ENCODE results near the gene AMHR2. TPM values are rescaled to one million over a fixed set of nuclear protein-coding genes. Genes with fewer than 3 reads are reported as not detected.
"Not testable (repeated sequence)": the region's sequence is repeated elsewhere in the genome, so short reads cannot be mapped to it uniquely, and the experiment has no call there.

AMHR2 gene
- polyA plus RNA-seq, 1 donor (not counting 4 experiments of a cell fraction or from before 2014, with no cell fraction given), result 0.04 TPM

DNA sequence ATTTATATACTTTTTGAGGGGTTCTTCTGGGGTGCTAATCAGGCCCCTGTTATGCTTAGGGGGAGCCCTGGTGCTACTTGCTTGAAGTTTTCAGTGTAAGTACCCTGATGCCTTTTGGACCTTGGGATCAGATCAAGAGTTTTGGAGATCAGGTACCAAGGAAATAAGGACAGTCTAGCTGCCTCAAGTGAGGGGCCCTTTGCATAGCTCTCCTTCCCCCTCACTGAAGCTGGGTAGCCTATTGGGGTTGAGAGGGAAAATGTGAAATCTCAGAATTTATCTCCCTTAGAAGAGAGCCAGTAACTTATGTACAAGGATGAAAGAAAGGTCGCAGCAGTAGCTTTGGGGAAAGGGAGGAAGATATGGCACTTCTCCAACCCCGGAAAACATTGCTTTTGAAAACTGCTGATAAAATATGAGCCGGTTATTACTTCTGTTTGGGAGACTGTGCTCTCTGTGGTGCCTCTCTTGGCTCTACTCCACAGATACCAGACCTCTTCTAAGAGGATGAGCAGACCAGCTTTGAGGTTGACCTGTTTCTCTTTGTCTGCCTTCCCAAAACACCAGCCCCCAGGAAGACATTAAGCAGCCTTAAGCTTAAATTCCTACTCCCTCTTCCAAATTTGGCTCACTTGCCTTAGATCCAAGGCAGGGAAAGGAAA, 8.8 kb upstream of the AMHR2 start:
- FAIRE-seq, result no peak
- dilution Hi-C loops (cut with MboI; ENCODE audit: extremely low pct_ligation_motif_present, low sequenced_read_pairs), result no loop called here
- Histone ChIP-seq H3K4me3 (ENCODE audit: control insufficient read depth in 2 of 3, extremely low read depth in 1 of 3, insufficient read depth in 2 of 3, low read depth in 1 of 3, low read length in 3 of 3) (no peak overlapping the region), H3K9ac (ENCODE audit: control insufficient read depth, extremely low read depth, insufficient read depth, low read length) (no peak overlapping the region), H3K27ac (ENCODE audit: control insufficient read depth, insufficient read depth, low read length) (no peak overlapping the region), H3K4me1 (ENCODE audit: control insufficient read depth, extremely low read depth, insufficient read depth, low read length) (no peaks in the 10 kb centered on the region), H2AFZ (ENCODE audit: control insufficient read depth, low read length) (no peak overlapping the region), H3K9me3 (ENCODE audit: control insufficient read depth, low read depth, low read length) (no peaks in the 10 kb centered on the region), H3K79me2 (ENCODE audit: control insufficient read depth, insufficient read depth, low read length) (no peaks in the 10 kb centered on the region), H3K36me3 (ENCODE audit: control insufficient read depth in 2 of 2, extremely low read depth in 1 of 2, insufficient read depth in 2 of 2, low read length in 2 of 2) (peaks cover 11 to 14% of the 10 kb centered on the region in 2 experiments), H4K20me1 (ENCODE audit: control insufficient read depth, extremely low read depth, insufficient read depth, low read length) (no peaks in the 10 kb centered on the region), H3K27me3 (ENCODE audit: control insufficient read depth, extremely low read depth, insufficient read depth, low read length) (no peaks in the 10 kb centered on the region), H3K9me1 (ENCODE audit: control insufficient read depth, extremely low read depth, insufficient read depth, low read length) (no peaks in the 10 kb centered on the region), H3K4me2 (ENCODE audit: control insufficient read depth, extremely low read depth, insufficient read depth, low read depth, low read length) (no peak overlapping the region)
- no peak for TF ChIP-seq EZH2 (IDR thresholded peaks at IDR 0.05; ENCODE audit: low read length)
- TF ChIP-seq, protein P1, sequence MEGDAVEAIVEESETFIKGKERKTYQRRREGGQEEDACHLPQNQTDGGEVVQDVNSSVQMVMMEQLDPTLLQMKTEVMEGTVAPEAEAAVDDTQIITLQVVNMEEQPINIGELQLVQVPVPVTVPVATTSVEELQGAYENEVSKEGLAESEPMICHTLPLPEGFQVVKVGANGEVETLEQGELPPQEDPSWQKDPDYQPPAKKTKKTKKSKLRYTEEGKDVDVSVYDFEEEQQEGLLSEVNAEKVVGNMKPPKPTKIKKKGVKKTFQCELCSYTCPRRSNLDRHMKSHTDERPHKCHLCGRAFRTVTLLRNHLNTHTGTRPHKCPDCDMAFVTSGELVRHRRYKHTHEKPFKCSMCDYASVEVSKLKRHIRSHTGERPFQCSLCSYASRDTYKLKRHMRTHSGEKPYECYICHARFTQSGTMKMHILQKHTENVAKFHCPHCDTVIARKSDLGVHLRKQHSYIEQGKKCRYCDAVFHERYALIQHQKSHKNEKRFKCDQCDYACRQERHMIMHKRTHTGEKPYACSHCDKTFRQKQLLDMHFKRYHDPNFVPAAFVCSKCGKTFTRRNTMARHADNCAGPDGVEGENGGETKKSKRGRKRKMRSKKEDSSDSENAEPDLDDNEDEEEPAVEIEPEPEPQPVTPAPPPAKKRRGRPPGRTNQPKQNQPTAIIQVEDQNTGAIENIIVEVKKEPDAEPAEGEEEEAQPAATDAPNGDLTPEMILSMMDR (optimal IDR thresholded peaks at IDR 0.05 in 1 of 3, IDR thresholded peaks at IDR 0.05 in 1 of 3, conservative IDR thresholded peaks at IDR 0.05 in 1 of 3; ENCODE audit: extremely low read depth in 1 of 3, insufficient read depth in 2 of 3, low read length in 3 of 3), result no peak
- DNase-seq (ENCODE audit: low read depth, low spot score), result no peak

DNA sequence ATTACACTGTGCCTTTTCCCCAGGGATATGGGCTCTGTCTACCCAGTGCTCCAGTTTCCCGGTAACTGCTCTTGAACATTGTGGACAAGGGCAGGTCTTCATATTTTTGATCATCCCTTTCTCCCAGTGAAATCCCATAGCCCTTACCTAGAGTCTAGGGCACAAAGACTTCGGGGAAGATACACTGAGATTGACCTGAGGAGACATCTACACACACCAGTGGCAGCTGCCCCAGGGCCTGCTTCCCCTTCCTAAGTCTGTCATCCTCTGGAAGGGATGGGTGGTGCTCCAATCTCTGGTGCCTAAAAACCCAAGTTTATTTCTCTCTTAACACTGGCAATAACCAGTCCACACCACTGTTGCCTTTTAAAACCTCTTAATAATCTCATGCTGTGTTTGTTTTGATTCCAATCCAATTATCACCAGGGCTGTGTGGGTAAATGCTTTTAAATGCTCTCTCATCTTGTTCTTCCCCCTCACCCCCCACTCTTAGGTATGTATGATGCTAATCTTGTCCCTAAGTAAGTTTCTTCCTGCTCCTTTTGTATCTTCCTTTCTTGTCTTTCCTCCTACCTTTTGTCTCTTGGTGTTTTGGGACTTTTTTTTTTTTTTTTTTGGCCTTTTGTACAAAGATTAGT, 7.8 kb upstream of the AMHR2 start:
- H3K9ac ChIP-seq (ENCODE audit: control insufficient read depth, extremely low read depth, insufficient read depth, low read length); H3K79me2 ChIP-seq (ENCODE audit: control insufficient read depth, insufficient read depth, low read length); H4K20me1 ChIP-seq (ENCODE audit: control insufficient read depth, extremely low read depth, insufficient read depth, low read length); H3K27me3 ChIP-seq (ENCODE audit: control insufficient read depth, extremely low read depth, insufficient read depth, low read length); H3K4me3 ChIP-seq (ENCODE audit: control insufficient read depth in 2 of 3, extremely low read depth in 1 of 3, insufficient read depth in 2 of 3, low read depth in 1 of 3, low read length in 3 of 3); H2AFZ ChIP-seq (ENCODE audit: control insufficient read depth, low read length); dilution Hi-C loops (cut with MboI; ENCODE audit: extremely low pct_ligation_motif_present, low sequenced_read_pairs); FAIRE-seq; DNase-seq (ENCODE audit: low read depth, low spot score); H3K9me3 ChIP-seq (ENCODE audit: control insufficient read depth, low read depth, low read length); H3K4me2 ChIP-seq (ENCODE audit: control insufficient read depth, extremely low read depth, insufficient read depth, low read depth, low read length); H3K9me1 ChIP-seq (ENCODE audit: control insufficient read depth, extremely low read depth, insufficient read depth, low read length); H3K27ac ChIP-seq (ENCODE audit: control insufficient read depth, insufficient read depth, low read length); H3K4me1 ChIP-seq (ENCODE audit: control insufficient read depth, extremely low read depth, insufficient read depth, low read length): not testable (repeated sequence)
- H3K36me3 ChIP-seq (ENCODE audit: control insufficient read depth in 2 of 2, extremely low read depth in 1 of 2, insufficient read depth in 2 of 2, low read length in 2 of 2), result peaks cover 8 to 11% of the 10 kb centered on the region in 2 experiments

DNA sequence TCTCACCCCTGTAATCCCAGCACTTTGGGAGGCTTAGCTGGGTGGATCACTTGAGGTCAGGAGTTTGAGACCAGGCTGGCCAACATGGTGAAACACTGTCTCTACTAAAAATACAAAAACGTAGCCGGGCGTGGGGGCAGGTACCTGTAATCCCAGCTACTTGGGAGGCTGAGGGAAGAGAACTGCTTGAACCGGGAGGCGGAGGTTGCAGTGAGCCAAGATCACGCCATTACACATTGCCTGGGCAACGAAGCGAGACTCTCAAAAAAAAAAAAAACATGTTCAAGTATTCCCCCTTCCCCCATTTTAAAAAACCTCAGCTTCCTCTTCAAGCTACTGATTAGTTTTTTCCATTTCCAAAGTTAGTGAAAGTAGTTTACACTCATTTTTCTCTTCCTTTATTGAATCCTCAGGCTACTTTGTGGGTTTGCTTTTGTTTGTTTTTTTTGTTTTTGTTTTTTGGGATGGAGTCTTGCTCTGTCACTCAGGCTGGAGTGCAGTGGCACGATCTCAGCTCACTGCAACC, 6.3 kb upstream of the AMHR2 start:
- H3K9me3 ChIP-seq (ENCODE audit: control insufficient read depth, low read depth, low read length); H2AFZ ChIP-seq (ENCODE audit: control insufficient read depth, low read length); H3K27ac ChIP-seq (ENCODE audit: control insufficient read depth, insufficient read depth, low read length); H3K9ac ChIP-seq (ENCODE audit: control insufficient read depth, extremely low read depth, insufficient read depth, low read length); dilution Hi-C loops (cut with MboI; ENCODE audit: extremely low pct_ligation_motif_present, low sequenced_read_pairs); H3K27me3 ChIP-seq (ENCODE audit: control insufficient read depth, extremely low read depth, insufficient read depth, low read length); FAIRE-seq; H3K4me1 ChIP-seq (ENCODE audit: control insufficient read depth, extremely low read depth, insufficient read depth, low read length); H3K36me3 ChIP-seq (ENCODE audit: control insufficient read depth in 2 of 2, extremely low read depth in 1 of 2, insufficient read depth in 2 of 2, low read length in 2 of 2); H4K20me1 ChIP-seq (ENCODE audit: control insufficient read depth, extremely low read depth, insufficient read depth, low read length); DNase-seq (ENCODE audit: low read depth, low spot score); H3K4me2 ChIP-seq (ENCODE audit: control insufficient read depth, extremely low read depth, insufficient read depth, low read depth, low read length); H3K4me3 ChIP-seq (ENCODE audit: control insufficient read depth in 2 of 3, extremely low read depth in 1 of 3, insufficient read depth in 2 of 3, low read depth in 1 of 3, low read length in 3 of 3); H3K79me2 ChIP-seq (ENCODE audit: control insufficient read depth, insufficient read depth, low read length); H3K9me1 ChIP-seq (ENCODE audit: control insufficient read depth, extremely low read depth, insufficient read depth, low read length): not testable (repeated sequence)

All from keratinocyte (primary cell).